Endothelial cell of umbilical vein (primary cell): Measurements from ENCODE around the gene ATP6V0D1. TPM values are rescaled to one million over a fixed set of nuclear protein-coding genes. Genes with fewer than 3 reads are reported as not detected.

ENCODE experiments used
- BruUV-seq: library from RNA; stranded (reverse); fragments of 400-500 nt; replicated peaks from 2 replicates; lab custom pipeline; 2021; lab: Mats Ljungman, UMichigan
- CTCF ChIA-PET: fragments of 300-600, 350-600 bp; sonication (Branson Sonifier 250); formaldehyde crosslinking; loops from one replicate; lab custom pipeline; 2021; ENCODE audit warnings: antibody characterized with exemption, inconsistent platforms; lab: Charles Lee
- POLR2A ChIA-PET: fragments of 300-600, 350-600 bp; sonication (Branson Sonifier 250); formaldehyde crosslinking; loops from one replicate; lab custom pipeline; 2021; ENCODE audit warnings: antibody characterized with exemption, inconsistent platforms; lab: Charles Lee
- DNase-seq: peaks from one replicate; pipeline ENCODE4 v3.0.0-alpha.2; 2011; ENCODE audit warnings: low read depth, low spot score
- FAIRE-seq: peaks from 2 replicates; lab custom pipeline; 2011; peaks lifted over from hg19 to GRCh38; lab: Jason Lieb, UNC
- H2AFZ ChIP-seq: 2 replicates; pipeline ENCODE4 v1.6.0; 2012; ENCODE audit warnings: low read depth, low read length, control low read depth, inconsistent platforms
- H3K27ac ChIP-seq: 2 replicates; pipeline ENCODE4 v1.5.1; 2011; ENCODE audit warnings: low read depth, mild to moderate bottlenecking, control low read depth, low read length, moderate library complexity; ENCODE audit not compliant: insufficient read depth
- H3K27me3 ChIP-seq, 2 experiments: 2 replicates each; pipeline versions ENCODE4 v1.6.0 to v1.6.1; 2011; ENCODE audit warnings: low read length in 2 of 2, mixed read lengths in 1 of 2; ENCODE audit not compliant: control insufficient read depth in 2 of 2, insufficient read depth in 2 of 2
- H3K36me3 ChIP-seq, 2 experiments: 2 replicates in 1 of 2; 3 replicates in 1 of 2; pipeline ENCODE4 v1.5.1; 2011; ENCODE audit warnings: low read length in 2 of 2, mild to moderate bottlenecking in 1 of 2, moderate library complexity in 1 of 2; ENCODE audit not compliant: control insufficient read depth in 2 of 2, insufficient read depth in 2 of 2; ENCODE audit errors: extremely low read depth in 1 of 2
- H3K4me1 ChIP-seq: 3 replicates; pipeline ENCODE4 v1.5.1; 2011; ENCODE audit warnings: mild to moderate bottlenecking, low read length; ENCODE audit not compliant: control insufficient read depth, insufficient read depth; ENCODE audit errors: extremely low read depth
- H3K4me2 ChIP-seq: 2 replicates; pipeline ENCODE4 v1.6.1; 2011; ENCODE audit warnings: low read length, control low read depth, mixed read lengths; ENCODE audit not compliant: insufficient read depth
- H3K4me3 ChIP-seq, 3 experiments: fragments of 200-600 bp in 1 of 3; sonication (generic), shearing (Covaris generic) in 1 of 3; replicated peaks in 1 of 3; 2 replicates each; pipeline ENCODE4 v1.5.1; 2011 to 2016; ENCODE audit warnings: control low read depth in 3 of 3, low read length in 3 of 3, mild to moderate bottlenecking in 2 of 3, inconsistent platforms in 1 of 3, low read depth in 1 of 3, moderate library complexity in 1 of 3; ENCODE audit not compliant: insufficient read depth in 1 of 3
- H3K79me2 ChIP-seq: 2 replicates; pipeline ENCODE4 v1.6.0; 2012; ENCODE audit warnings: low read length, inconsistent platforms; ENCODE audit not compliant: control insufficient read depth, insufficient read depth
- H3K9ac ChIP-seq: replicated peaks from 2 replicates; pipeline ENCODE3; 2011; ENCODE audit warnings: low read length, control low read depth; ENCODE audit not compliant: insufficient read depth; ENCODE audit errors: extremely low read depth
- H3K9me1 ChIP-seq: replicated peaks from 3 replicates; pipeline ENCODE4 v1.6.0; 2011; ENCODE audit warnings: mild to moderate bottlenecking, low read length; ENCODE audit not compliant: control insufficient read depth, insufficient read depth; ENCODE audit errors: extremely low read depth
- H3K9me3 ChIP-seq: replicated peaks from 2 replicates; pipeline ENCODE4 v1.5.1; 2012; ENCODE audit warnings: low read length, inconsistent platforms; ENCODE audit not compliant: control insufficient read depth, insufficient read depth
- H4K20me1 ChIP-seq: replicated peaks from 2 replicates; pipeline ENCODE3; 2011; ENCODE audit warnings: mild to moderate bottlenecking, low read length; ENCODE audit not compliant: control insufficient read depth, insufficient read depth; ENCODE audit errors: extremely low read depth
- EZH2 ChIP-seq: IDR thresholded peaks from 2 replicates; pipeline ENCODE4 v1.6.1; 2012; ENCODE audit warnings: borderline replicate concordance, low read depth, mild to moderate bottlenecking, moderate library complexity, low read length, inconsistent platforms; ENCODE audit not compliant: severe bottlenecking
- FOS ChIP-seq: IDR thresholded peaks from 2 replicates; pipeline ENCODE4 v1.6.1; 2011; ENCODE audit warnings: mild to moderate bottlenecking, low read length, moderate library complexity, borderline replicate concordance; ENCODE audit not compliant: insufficient read depth
- GATA2 ChIP-seq: IDR thresholded peaks from 2 replicates; pipeline ENCODE4 v1.7.0; 2011; ENCODE audit warnings: low read depth, mild to moderate bottlenecking, moderate library complexity, mixed read lengths, low read length; ENCODE audit not compliant: insufficient read length, insufficient read depth
- JUN ChIP-seq: IDR thresholded peaks from 2 replicates; pipeline ENCODE4 v1.6.1; 2011; ENCODE audit warnings: borderline replicate concordance, low read depth; ENCODE audit not compliant: insufficient read length, insufficient read depth
- MYC ChIP-seq: IDR thresholded peaks from one replicate; pipeline ENCODE4 v1.6.1; 2011; ENCODE audit warnings: mild to moderate bottlenecking, low read depth, low read length
- POLR2A ChIP-seq: IDR thresholded peaks from 2 replicates; pipeline ENCODE4 v1.6.1; 2012; ENCODE audit warnings: low read depth, mild to moderate bottlenecking, control low read depth, low read length
- POLR2AphosphoS5 ChIP-seq: IDR thresholded peaks from 2 replicates; pipeline ENCODE4 v1.6.1; 2012; ENCODE audit warnings: low read depth, mild to moderate bottlenecking, control low read depth, low read length, moderate library complexity; ENCODE audit not compliant: insufficient read depth
- dilution Hi-C: fragments of 300-500 bp; cut with MboI; formaldehyde crosslinking; loops from one replicate; pipeline ENCODE4 v1.15.0; 2019; ENCODE audit warnings: low sequenced_read_pairs; ENCODE audit not compliant: extremely low pct_ligation_motif_present
- intact Hi-C: fragments of 100-400 bp; cut with micrococcal nuclease; formaldehyde crosslinking; loops from one replicate; pipeline ENCODE4 v1.10.0; 2022
- polyA plus RNA-seq, 4 experiments: library from polyadenylated mRNA; depleted of rRNA in 3 of 4; stranded (reverse) in 3 of 4; unstranded in 1 of 4; fragments of >200 nt; gene quantifications; 2 replicates each; pipeline versions ENCODE4 v1.2.1 to v1.2.3, GENCODE V29; 2011 to 2012; ENCODE audit warnings: missing spikeins in 1 of 4
- total RNA-seq: library from RNA; stranded (reverse); gene quantifications from 2 replicates; pipeline ENCODE4 v1.2.3, GENCODE V29; 2021
- TF ChIP-seq, protein P1 (sequence below), 2 donors: IDR thresholded peaks; 1 replicate in 1 of 2; 2 replicates in 1 of 2; pipeline ENCODE4 v1.5.1; 2011; ENCODE audit warnings: low read length in 2 of 2, mild to moderate bottlenecking in 2 of 2, moderate library complexity in 2 of 2, control low read depth in 1 of 2, inconsistent platforms in 1 of 2, low read depth in 1 of 2; ENCODE audit not compliant: insufficient read depth in 1 of 2; ENCODE audit errors: extremely low read depth in 1 of 2
- TF ChIP-seq, protein P2 (sequence below): IDR thresholded peaks from 2 replicates; pipeline ENCODE4 v1.6.1; 2011; ENCODE audit not compliant: insufficient read depth, insufficient read length

ATP6V0D1 gene
- total and polyA plus RNA-seq, 2 donors (not counting 3 experiments of a cell fraction or from before 2014, with no cell fraction given): 82.8 to 232 TPM

DNA sequence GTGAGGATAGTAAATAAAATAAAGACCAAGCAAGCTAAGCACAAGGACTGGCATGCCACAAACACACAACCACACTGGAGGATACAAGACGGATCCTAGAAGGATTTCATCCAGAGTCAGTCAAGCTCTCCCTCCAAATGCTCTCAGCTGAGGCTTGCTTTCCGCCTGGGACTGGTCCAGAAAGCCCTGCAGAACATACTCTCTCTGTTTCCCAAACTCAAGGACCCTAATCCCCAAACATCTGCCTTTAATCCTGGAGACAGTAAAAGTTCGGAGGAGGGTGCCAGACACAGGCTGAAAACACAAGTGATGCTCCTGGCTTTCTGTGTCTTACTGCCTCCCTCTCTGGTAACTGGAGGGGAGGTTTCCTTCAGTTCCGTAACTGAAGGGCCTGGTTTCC, 55.4 kb downstream of the ATP6V0D1 start:
- Histone ChIP-seq H2AFZ (no peak overlapping the region), H3K79me2 (no peaks in the 10 kb centered on the region), H3K9me3 (no peaks in the 10 kb centered on the region), H3K4me1 (peaks cover 4% of the 10 kb centered on the region), H3K4me2 (no peak overlapping the region), H4K20me1 (no peaks in the 10 kb centered on the region), H3K27ac (no peak overlapping the region), H3K27me3 (peaks cover 36 to 47% of the 10 kb centered on the region in 2 experiments), H3K9me1 (no peaks in the 10 kb centered on the region), H3K36me3 (no peaks in the 10 kb centered on the region), H3K4me3 (no peak overlapping the region), H3K9ac (no peak overlapping the region)
- intact Hi-C loops: no loop called here
- FAIRE-seq (no peak), DNase-seq (no peak)
- POLR2A ChIA-PET: no interaction called here
- peak; percentile 43 for TF ChIP-seq EZH2
- no peak for TF ChIP-seq FOS
- CTCF ChIA-PET: interaction anchor here (0.9 to 9.0 kb wide), 4 partner anchors 19 to 38 kb away, joined by 3 to 201 read pairs (median 4); no protein-coding TSS in a partner anchor
- dilution Hi-C loops: no loop called here
- BruUV-seq: no TSS peak

DNA sequence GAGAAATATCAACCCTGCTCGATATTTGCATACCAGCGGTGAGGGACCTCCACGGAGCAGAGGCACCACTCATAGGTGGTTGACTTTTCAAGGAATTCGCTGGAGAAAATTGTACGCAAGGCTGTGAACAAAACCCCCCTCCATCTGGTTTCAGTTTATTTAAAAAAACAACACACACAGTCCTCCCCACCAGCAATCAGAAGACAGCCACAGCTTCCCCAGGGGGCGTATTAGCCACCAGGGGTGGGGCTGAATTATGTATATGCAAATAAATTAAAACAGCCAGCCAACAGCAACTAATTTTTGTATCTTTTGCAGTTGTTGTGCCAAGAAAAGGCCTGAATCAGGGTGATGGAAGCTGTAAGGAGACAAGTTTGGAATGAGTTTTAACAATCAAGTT, 55.9 kb downstream of the ATP6V0D1 start:
- H3K36me3 ChIP-seq: no peaks in the 10 kb centered on the region
- H3K79me2 ChIP-seq: no peaks in the 10 kb centered on the region
- no peak overlapping the region for H3K9ac ChIP-seq
- no peak overlapping the region for H3K27ac ChIP-seq
- DNase-seq: no peak
- no peaks in the 10 kb centered on the region for H4K20me1 ChIP-seq
- no peak overlapping the region for H3K4me2 ChIP-seq
- dilution Hi-C loops: no loop called here
- TF ChIP-seq EZH2: no peak
- no peak for TF ChIP-seq MYC
- TF ChIP-seq POLR2AphosphoS5: no peak
- TF ChIP-seq FOS: no peak
- TF ChIP-seq, protein P1, sequence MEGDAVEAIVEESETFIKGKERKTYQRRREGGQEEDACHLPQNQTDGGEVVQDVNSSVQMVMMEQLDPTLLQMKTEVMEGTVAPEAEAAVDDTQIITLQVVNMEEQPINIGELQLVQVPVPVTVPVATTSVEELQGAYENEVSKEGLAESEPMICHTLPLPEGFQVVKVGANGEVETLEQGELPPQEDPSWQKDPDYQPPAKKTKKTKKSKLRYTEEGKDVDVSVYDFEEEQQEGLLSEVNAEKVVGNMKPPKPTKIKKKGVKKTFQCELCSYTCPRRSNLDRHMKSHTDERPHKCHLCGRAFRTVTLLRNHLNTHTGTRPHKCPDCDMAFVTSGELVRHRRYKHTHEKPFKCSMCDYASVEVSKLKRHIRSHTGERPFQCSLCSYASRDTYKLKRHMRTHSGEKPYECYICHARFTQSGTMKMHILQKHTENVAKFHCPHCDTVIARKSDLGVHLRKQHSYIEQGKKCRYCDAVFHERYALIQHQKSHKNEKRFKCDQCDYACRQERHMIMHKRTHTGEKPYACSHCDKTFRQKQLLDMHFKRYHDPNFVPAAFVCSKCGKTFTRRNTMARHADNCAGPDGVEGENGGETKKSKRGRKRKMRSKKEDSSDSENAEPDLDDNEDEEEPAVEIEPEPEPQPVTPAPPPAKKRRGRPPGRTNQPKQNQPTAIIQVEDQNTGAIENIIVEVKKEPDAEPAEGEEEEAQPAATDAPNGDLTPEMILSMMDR (IDR thresholded peaks at IDR 0.05; ENCODE audit: extremely low read depth in 1 of 2, insufficient read depth in 1 of 2, low read depth in 1 of 2, low read length in 2 of 2): no peak
- no peak for TF ChIP-seq POLR2A
- no peak for TF ChIP-seq GATA2
- TF ChIP-seq, protein P2, sequence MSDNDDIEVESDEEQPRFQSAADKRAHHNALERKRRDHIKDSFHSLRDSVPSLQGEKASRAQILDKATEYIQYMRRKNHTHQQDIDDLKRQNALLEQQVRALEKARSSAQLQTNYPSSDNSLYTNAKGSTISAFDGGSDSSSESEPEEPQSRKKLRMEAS: no peak
- TF ChIP-seq JUN: no peak
- no peaks in the 10 kb centered on the region for H3K9me1 ChIP-seq
- ChIA-PET POLR2A (no interaction called here), CTCF (interaction anchor here (0.9 to 9.0 kb wide), 4 partner anchors 19 to 89 kb away, joined by 3 to 201 read pairs (median 4); no protein-coding TSS in a partner anchor)
- H3K27me3 ChIP-seq: peaks cover 31 to 43% of the 10 kb centered on the region in 2 experiments
- H3K9me3 ChIP-seq: no peaks in the 10 kb centered on the region
- no TSS peak for BruUV-seq
- no peaks in the 10 kb centered on the region for H3K4me1 ChIP-seq
- intact Hi-C loops: no loop called here
- FAIRE-seq: no peak
- no peak overlapping the region for H3K4me3 ChIP-seq
- no peak overlapping the region for H2AFZ ChIP-seq
